Aorta (tissue), 5 donors: Measurements from ENCODE around the gene TOGARAM1. TPM values are rescaled to one million over a fixed set of nuclear protein-coding genes. Genes with fewer than 3 reads are reported as not detected.

Experiments used
- ATAC-seq: fragments of 200-7000 bp; cut with Tn5 transposase; one replicate; pipeline ENCODE4 v1.9.1; 2022; ENCODE audit warnings: moderate library complexity; ENCODE audit not compliant: low FRiP score
- DNase-seq, 2 donors: peaks; one replicate each; pipeline ENCODE4 v3.0.0-alpha.2; 2020
- H3K27ac ChIP-seq, 2 donors: one replicate each; pipeline ENCODE4 v1.5.1; 2013; ENCODE audit warnings: low read length in 2 of 2, mild to moderate bottlenecking in 2 of 2, moderate library complexity in 2 of 2, control low read depth in 1 of 2, inconsistent platforms in 1 of 2, low read depth in 1 of 2
- H3K27me3 ChIP-seq, 2 donors: one replicate each; pipeline ENCODE4 v1.6.1; 2013; ENCODE audit warnings: control low read depth in 1 of 2, low read length in 1 of 2, mild to moderate bottlenecking in 1 of 2, moderate library complexity in 1 of 2; ENCODE audit not compliant: insufficient read depth in 2 of 2, control insufficient read depth in 1 of 2
- H3K36me3 ChIP-seq, 2 donors: one replicate each; pipeline ENCODE4 v1.6.1; 2013; ENCODE audit warnings: control low read depth in 1 of 2, low read length in 1 of 2, mild to moderate bottlenecking in 1 of 2; ENCODE audit not compliant: insufficient read depth in 2 of 2, control insufficient read depth in 1 of 2
- H3K4me1 ChIP-seq, 2 donors: one replicate each; pipeline ENCODE4 v1.6.1; 2013; ENCODE audit warnings: low read length in 2 of 2, control low read depth in 1 of 2, mild to moderate bottlenecking in 1 of 2, moderate library complexity in 1 of 2; ENCODE audit not compliant: insufficient read depth in 2 of 2, control insufficient read depth in 1 of 2
- H3K4me3 ChIP-seq, 2 donors: one replicate each; pipeline ENCODE4 v1.5.1; 2013; ENCODE audit warnings: low read length in 2 of 2, control low read depth in 1 of 2, mild to moderate bottlenecking in 1 of 2
- H3K9me3 ChIP-seq: one replicate; pipeline ENCODE4 v1.6.1; 2013; ENCODE audit warnings: mild to moderate bottlenecking, low read length; ENCODE audit not compliant: control insufficient read depth
- WGBS, 2 donors: extraction: QIAGEN DNeasy Blood & Tissue Kit; methylation state at CpG; one replicate each; pipeline ENCODE4 v1.1.7; 2013; 5-methylcytosine and 5-hydroxymethylcytosine counted together
- intact Hi-C, 2 donors: fragments of 100-400 bp; cut with DNase I; formaldehyde crosslinking; loops; one replicate each; pipeline versions ENCODE4 v1.14.2 to v1.15.0; 2022
- polyA plus RNA-seq, 2 donors: library from polyadenylated mRNA; stranded (reverse); fragments of 200-250 nt; gene quantifications; one replicate each; pipeline ENCODE4 v1.2.3, GENCODE V29; 2013
- total RNA-seq, 2 donors: library from RNA; stranded (reverse); fragmentation: NEBNext Ultra II Directional; extraction: Animal tissue kit (Norgen Biotek cat#: 25700); gene quantifications; one replicate each; pipeline ENCODE4 v1.2.1, GENCODE V29; 2021
- donor health status: healthy with polysubstance abuse.
- donor health status: Bipolar disorder and iron deficiency.
- donor health status: DM: no; HTN: no; CAD: no.
- donor health status: DM: no; HTN: no; CAD: no.
- donor health status: DM: yes; HTN: yes; CAD: no.

The TOGARAM1 gene
- total and polyA plus RNA-seq, 4 donors, result 6.1 to 21.4 (median 9.3) TPM

DNA sequence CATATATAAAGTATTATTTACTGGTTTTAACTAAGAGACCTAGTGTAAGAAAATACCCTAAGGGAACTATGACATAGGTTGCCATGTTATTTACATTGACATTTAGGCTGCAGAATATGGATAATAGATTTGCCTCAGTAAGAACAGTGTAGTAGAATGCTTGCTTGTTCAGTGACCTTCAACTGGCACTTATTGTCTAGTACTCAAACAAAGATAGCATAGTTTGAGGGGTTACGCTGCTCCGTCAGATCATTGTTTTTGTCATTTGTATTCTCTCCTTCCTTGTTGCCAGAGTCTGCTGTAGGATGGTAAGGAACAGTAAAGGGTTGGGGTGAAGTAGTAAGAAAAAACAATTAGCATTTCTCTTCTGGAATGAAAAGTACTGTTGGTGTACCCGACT is 33.2 kb downstream of the TOGARAM1 start:
- Histone ChIP-seq H3K36me3 (no peaks in the 10 kb centered on the region), H3K27me3 (no peaks in the 10 kb centered on the region), H3K27ac (no peak overlapping the region), H3K4me1 (no peaks in the 10 kb centered on the region), H3K4me3 (no peak overlapping the region), H3K9me3 (no peaks in the 10 kb centered on the region)
- DNase-seq, result no peak
- intact Hi-C loops, result no loop called here
- no peak for ATAC-seq
- WGBS, 2 donors, result 95% methylated on average over 3 of the region's 3 CpGs

GRCh38 chr14:44995770-44996294 is 33.8 kb downstream of the TOGARAM1 start:
- DNase-seq (no peak), ATAC-seq (no peak)
- WGBS, 2 donors, result 66 to 68% methylated on average over 4 of the region's 4 CpGs
- Histone ChIP-seq H3K4me3 (no peak overlapping the region), H3K27ac (no peak overlapping the region), H3K27me3 (no peaks in the 10 kb centered on the region), H3K4me1 (no peaks in the 10 kb centered on the region), H3K9me3 (no peaks in the 10 kb centered on the region), H3K36me3 (no peaks in the 10 kb centered on the region)
- intact Hi-C loops, result no loop called here

GRCh38 chr14:45003924-45004323 is 41.9 kb downstream of the TOGARAM1 start:
- no peak for DNase-seq
- H3K27me3 ChIP-seq, result no peaks in the 10 kb centered on the region
- no peak overlapping the region for H3K27ac ChIP-seq
- no peaks in the 10 kb centered on the region for H3K36me3 ChIP-seq
- no peak overlapping the region for H3K4me3 ChIP-seq
- no peak for ATAC-seq
- H3K4me1 ChIP-seq, result no peaks in the 10 kb centered on the region
- no peaks in the 10 kb centered on the region for H3K9me3 ChIP-seq
- intact Hi-C loops, result no loop called here
- 91 to 93% methylated on average over 2 of the region's 2 CpGs for WGBS, 2 donors

- no peak for ATAC-seq
- H3K27ac ChIP-seq, result no peak overlapping the region
- no peaks in the 10 kb centered on the region for H3K9me3 ChIP-seq
- H3K27me3 ChIP-seq, result no peaks in the 10 kb centered on the region
- H3K36me3 ChIP-seq, result peaks cover 0 to 6% of the 10 kb centered on the region in 2 donors
- no peak for DNase-seq
- intact Hi-C loops, result no loop called here
- no peak overlapping the region for H3K4me3 ChIP-seq
- 96 to 98% methylated on average over 3 of the region's 3 CpGs for WGBS, 2 donors
- no peaks in the 10 kb centered on the region for H3K4me1 ChIP-seq
These were observed 53.1 kb downstream of the TOGARAM1 start for GRCh38 chr14:45015133-45015532.

DNA sequence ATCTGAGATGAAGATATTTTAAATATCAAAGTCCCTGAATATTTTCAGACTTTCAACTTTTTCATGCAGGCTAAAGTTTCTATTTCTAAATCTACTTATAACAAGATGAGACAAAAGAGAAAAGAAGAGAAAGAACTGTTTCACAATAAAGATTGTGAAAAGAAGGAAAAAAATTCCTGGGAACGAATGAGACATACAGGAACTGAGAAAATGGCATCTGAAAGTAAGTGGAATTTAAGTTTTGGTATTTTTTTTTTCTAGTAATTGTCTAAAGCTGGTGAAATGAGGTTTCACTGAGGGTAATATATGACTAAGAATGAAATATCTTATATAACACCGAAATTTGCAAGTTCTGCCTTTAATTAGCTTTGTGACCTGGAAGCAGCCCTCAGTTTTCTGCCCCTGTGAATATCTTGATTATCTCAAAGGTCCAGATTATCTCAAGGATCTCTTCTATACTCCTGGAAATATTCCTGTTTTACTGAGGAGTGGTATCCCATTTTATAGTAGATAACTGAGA is 66.2 kb downstream of the TOGARAM1 start:
- Histone ChIP-seq H3K27ac (no peak overlapping the region), H3K4me1 (no peaks in the 10 kb centered on the region), H3K4me3 (no peak overlapping the region), H3K9me3 (no peaks in the 10 kb centered on the region), H3K27me3 (no peaks in the 10 kb centered on the region), H3K36me3 (peaks cover 0 to 2% of the 10 kb centered on the region in 2 donors)
- ATAC-seq (no peak), DNase-seq (no peak)
- intact Hi-C loops, result no loop called here
- WGBS, 2 donors, result 84 to 86% methylated on average over 2 of the region's 2 CpGs

GRCh38 chr14:45034730-45035129 is 72.7 kb downstream of the TOGARAM1 start:
- ATAC-seq (no peak), DNase-seq (no peak)
- no peaks in the 10 kb centered on the region for H3K9me3 ChIP-seq
- H3K27ac ChIP-seq, result no peak overlapping the region
- no peaks in the 10 kb centered on the region for H3K27me3 ChIP-seq
- H3K4me3 ChIP-seq, result no peak overlapping the region
- H3K36me3 ChIP-seq, result peaks cover 0 to 5% of the 10 kb centered on the region in 2 donors
- H3K4me1 ChIP-seq, result no peaks in the 10 kb centered on the region
- intact Hi-C loops, result no loop called here

DNA sequence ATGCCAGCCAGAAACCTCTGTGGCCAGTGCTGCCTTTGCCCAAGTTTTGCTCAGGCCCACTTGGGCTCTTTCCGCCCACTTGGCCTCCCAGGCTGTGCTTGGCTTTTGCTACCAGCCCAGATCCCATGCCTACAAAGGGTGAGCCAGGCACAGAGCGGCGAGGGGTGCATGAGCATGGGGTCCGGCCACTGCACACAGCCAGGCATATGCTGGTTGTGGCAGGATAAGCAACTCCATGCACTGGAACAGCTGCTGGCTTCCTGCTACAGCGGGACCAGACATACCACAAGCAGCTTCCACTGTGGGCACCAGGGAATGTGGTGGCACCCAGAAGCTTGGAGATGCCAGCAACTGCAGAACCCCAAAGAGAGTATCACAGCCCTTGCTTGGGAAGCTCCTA is 76.3 kb downstream of the TOGARAM1 start:
- Histone ChIP-seq H3K4me1 (no peaks in the 10 kb centered on the region), H3K36me3 (peaks cover 0 to 2% of the 10 kb centered on the region in 2 donors), H3K4me3 (no peak overlapping the region), H3K27ac (no peak overlapping the region), H3K9me3 (no peaks in the 10 kb centered on the region), H3K27me3 (no peaks in the 10 kb centered on the region)
- WGBS, 2 donors, result 90 to 99% methylated on average over 5 of the region's 5 CpGs
- intact Hi-C loops, result no loop called here
- ATAC-seq, result peak; percentile 19
- DNase-seq, result no peak

GRCh38 chr14:45038865-45039264 is 76.9 kb downstream of the TOGARAM1 start:
- 96 to 98% methylated on average over 5 of the region's 5 CpGs for WGBS, 2 donors
- intact Hi-C loops, result no loop called here
- Histone ChIP-seq H3K27me3 (no peaks in the 10 kb centered on the region), H3K36me3 (peaks cover 0 to 2% of the 10 kb centered on the region in 2 donors), H3K27ac (no peak overlapping the region), H3K4me3 (no peak overlapping the region), H3K4me1 (no peaks in the 10 kb centered on the region), H3K9me3 (no peaks in the 10 kb centered on the region)
- DNase-seq, result no peak
- ATAC-seq, result no peak

DNA sequence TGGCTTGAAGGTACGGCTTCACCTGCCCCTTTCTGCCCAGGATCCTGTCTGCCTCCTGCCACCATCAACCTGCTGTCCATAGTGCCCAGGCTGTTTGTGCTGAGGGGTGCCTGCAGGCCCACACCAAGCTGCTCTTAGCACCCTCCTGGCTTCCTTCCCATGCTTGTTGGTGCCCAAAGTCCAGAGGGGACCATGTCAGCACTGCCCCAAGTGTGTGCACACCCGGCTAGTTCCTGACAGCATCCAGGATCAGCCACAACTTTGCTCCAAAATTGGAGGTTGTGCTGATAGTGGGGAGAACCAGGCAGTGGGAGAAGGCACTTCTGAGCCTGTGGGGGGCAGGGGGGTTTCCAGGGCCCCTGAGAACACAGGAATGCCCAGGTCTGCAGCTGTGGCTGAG is 77.4 kb downstream of the TOGARAM1 start:
- Histone ChIP-seq H3K4me1 (no peaks in the 10 kb centered on the region), H3K4me3 (no peak overlapping the region), H3K36me3 (peaks cover 0 to 2% of the 10 kb centered on the region in 2 donors), H3K27ac (no peak overlapping the region), H3K27me3 (no peaks in the 10 kb centered on the region), H3K9me3 (no peaks in the 10 kb centered on the region)
- WGBS, 2 donors, result 97 to 98% methylated on average over 2 of the region's 2 CpGs
- DNase-seq (no peak), ATAC-seq (no peak)
- intact Hi-C loops, result no loop called here
